Endothelial cell of umbilical vein (primary cell): Measurements from ENCODE around the gene FILIP1L. TPM values are rescaled to one million over a fixed set of nuclear protein-coding genes. Genes with fewer than 3 reads are reported as not detected.

ENCODE experiments used
- BruUV-seq: library from RNA; stranded (reverse); fragments of 400-500 nt; replicated peaks from 2 replicates; lab custom pipeline; 2021; lab: Mats Ljungman, UMichigan
- CTCF ChIA-PET: fragments of 300-600, 350-600 bp; sonication (Branson Sonifier 250); formaldehyde crosslinking; loops from one replicate; lab custom pipeline; 2021; ENCODE audit warnings: antibody characterized with exemption, inconsistent platforms; lab: Charles Lee
- POLR2A ChIA-PET: fragments of 300-600, 350-600 bp; sonication (Branson Sonifier 250); formaldehyde crosslinking; loops from one replicate; lab custom pipeline; 2021; ENCODE audit warnings: antibody characterized with exemption, inconsistent platforms; lab: Charles Lee
- DNase-seq: peaks from one replicate; pipeline ENCODE4 v3.0.0-alpha.2; 2011; ENCODE audit warnings: low read depth, low spot score
- FAIRE-seq: peaks from 2 replicates; lab custom pipeline; 2011; peaks lifted over from hg19 to GRCh38; lab: Jason Lieb, UNC
- H2AFZ ChIP-seq: 2 replicates; pipeline ENCODE4 v1.6.0; 2012; ENCODE audit warnings: low read depth, low read length, control low read depth, inconsistent platforms
- H3K27ac ChIP-seq: 2 replicates; pipeline ENCODE4 v1.5.1; 2011; ENCODE audit warnings: low read depth, mild to moderate bottlenecking, control low read depth, low read length, moderate library complexity; ENCODE audit not compliant: insufficient read depth
- H3K27me3 ChIP-seq, 2 experiments: 2 replicates each; pipeline versions ENCODE4 v1.6.0 to v1.6.1; 2011; ENCODE audit warnings: low read length in 2 of 2, mixed read lengths in 1 of 2; ENCODE audit not compliant: control insufficient read depth in 2 of 2, insufficient read depth in 2 of 2
- H3K36me3 ChIP-seq, 2 experiments: 2 replicates in 1 of 2; 3 replicates in 1 of 2; pipeline ENCODE4 v1.5.1; 2011; ENCODE audit warnings: low read length in 2 of 2, mild to moderate bottlenecking in 1 of 2, moderate library complexity in 1 of 2; ENCODE audit not compliant: control insufficient read depth in 2 of 2, insufficient read depth in 2 of 2; ENCODE audit errors: extremely low read depth in 1 of 2
- H3K4me1 ChIP-seq: 3 replicates; pipeline ENCODE4 v1.5.1; 2011; ENCODE audit warnings: mild to moderate bottlenecking, low read length; ENCODE audit not compliant: control insufficient read depth, insufficient read depth; ENCODE audit errors: extremely low read depth
- H3K4me2 ChIP-seq: 2 replicates; pipeline ENCODE4 v1.6.1; 2011; ENCODE audit warnings: low read length, control low read depth, mixed read lengths; ENCODE audit not compliant: insufficient read depth
- H3K4me3 ChIP-seq, 3 experiments: fragments of 200-600 bp in 1 of 3; sonication (generic), shearing (Covaris generic) in 1 of 3; replicated peaks in 1 of 3; 2 replicates each; pipeline ENCODE4 v1.5.1; 2011 to 2016; ENCODE audit warnings: control low read depth in 3 of 3, low read length in 3 of 3, mild to moderate bottlenecking in 2 of 3, inconsistent platforms in 1 of 3, low read depth in 1 of 3, moderate library complexity in 1 of 3; ENCODE audit not compliant: insufficient read depth in 1 of 3
- H3K79me2 ChIP-seq: 2 replicates; pipeline ENCODE4 v1.6.0; 2012; ENCODE audit warnings: low read length, inconsistent platforms; ENCODE audit not compliant: control insufficient read depth, insufficient read depth
- H3K9ac ChIP-seq: replicated peaks from 2 replicates; pipeline ENCODE3; 2011; ENCODE audit warnings: low read length, control low read depth; ENCODE audit not compliant: insufficient read depth; ENCODE audit errors: extremely low read depth
- H3K9me1 ChIP-seq: replicated peaks from 3 replicates; pipeline ENCODE4 v1.6.0; 2011; ENCODE audit warnings: mild to moderate bottlenecking, low read length; ENCODE audit not compliant: control insufficient read depth, insufficient read depth; ENCODE audit errors: extremely low read depth
- H3K9me3 ChIP-seq: replicated peaks from 2 replicates; pipeline ENCODE4 v1.5.1; 2012; ENCODE audit warnings: low read length, inconsistent platforms; ENCODE audit not compliant: control insufficient read depth, insufficient read depth
- H4K20me1 ChIP-seq: replicated peaks from 2 replicates; pipeline ENCODE3; 2011; ENCODE audit warnings: mild to moderate bottlenecking, low read length; ENCODE audit not compliant: control insufficient read depth, insufficient read depth; ENCODE audit errors: extremely low read depth
- EZH2 ChIP-seq: IDR thresholded peaks from 2 replicates; pipeline ENCODE4 v1.6.1; 2012; ENCODE audit warnings: borderline replicate concordance, low read depth, mild to moderate bottlenecking, moderate library complexity, low read length, inconsistent platforms; ENCODE audit not compliant: severe bottlenecking
- FOS ChIP-seq: IDR thresholded peaks from 2 replicates; pipeline ENCODE4 v1.6.1; 2011; ENCODE audit warnings: mild to moderate bottlenecking, low read length, moderate library complexity, borderline replicate concordance; ENCODE audit not compliant: insufficient read depth
- JUN ChIP-seq: IDR thresholded peaks from 2 replicates; pipeline ENCODE4 v1.6.1; 2011; ENCODE audit warnings: borderline replicate concordance, low read depth; ENCODE audit not compliant: insufficient read length, insufficient read depth
- MYC ChIP-seq: IDR thresholded peaks from one replicate; pipeline ENCODE4 v1.6.1; 2011; ENCODE audit warnings: mild to moderate bottlenecking, low read depth, low read length
- POLR2A ChIP-seq: IDR thresholded peaks from 2 replicates; pipeline ENCODE4 v1.6.1; 2012; ENCODE audit warnings: low read depth, mild to moderate bottlenecking, control low read depth, low read length
- POLR2AphosphoS5 ChIP-seq: IDR thresholded peaks from 2 replicates; pipeline ENCODE4 v1.6.1; 2012; ENCODE audit warnings: low read depth, mild to moderate bottlenecking, control low read depth, low read length, moderate library complexity; ENCODE audit not compliant: insufficient read depth
- dilution Hi-C: fragments of 300-500 bp; cut with MboI; formaldehyde crosslinking; loops from one replicate; pipeline ENCODE4 v1.15.0; 2019; ENCODE audit warnings: low sequenced_read_pairs; ENCODE audit not compliant: extremely low pct_ligation_motif_present
- intact Hi-C: fragments of 100-400 bp; cut with micrococcal nuclease; formaldehyde crosslinking; loops from one replicate; pipeline ENCODE4 v1.10.0; 2022
- polyA plus RNA-seq, 4 experiments: library from polyadenylated mRNA; depleted of rRNA in 3 of 4; stranded (reverse) in 3 of 4; unstranded in 1 of 4; fragments of >200 nt; gene quantifications; 2 replicates each; pipeline versions ENCODE4 v1.2.1 to v1.2.3, GENCODE V29; 2011 to 2012; ENCODE audit warnings: missing spikeins in 1 of 4
- total RNA-seq: library from RNA; stranded (reverse); gene quantifications from 2 replicates; pipeline ENCODE4 v1.2.3, GENCODE V29; 2021
- TF ChIP-seq, protein P1 (sequence below): IDR thresholded peaks from 2 replicates; pipeline ENCODE4 v1.6.1; 2011; ENCODE audit not compliant: insufficient read depth, insufficient read length
- TF ChIP-seq, protein P2 (sequence below), 2 donors: IDR thresholded peaks; 1 replicate in 1 of 2; 2 replicates in 1 of 2; pipeline ENCODE4 v1.5.1; 2011; ENCODE audit warnings: low read length in 2 of 2, mild to moderate bottlenecking in 2 of 2, moderate library complexity in 2 of 2, control low read depth in 1 of 2, inconsistent platforms in 1 of 2, low read depth in 1 of 2; ENCODE audit not compliant: insufficient read depth in 1 of 2; ENCODE audit errors: extremely low read depth in 1 of 2

FILIP1L gene
- total and polyA plus RNA-seq, 2 donors (not counting 3 experiments of a cell fraction or from before 2014, with no cell fraction given) = 26.0 to 29.9 TPM

- Histone ChIP-seq H3K4me3 (no peak overlapping the region), H3K27ac (no peak overlapping the region), H3K27me3 (no peaks in the 10 kb centered on the region), H3K79me2 (no peaks in the 10 kb centered on the region), H3K4me1 (peaks cover 18% of the 10 kb centered on the region), H3K4me2 (peak overlapping the region; percentile 4), H2AFZ (peak overlapping the region; percentile 4), H3K36me3 (no peaks in the 10 kb centered on the region), H3K9ac (no peak overlapping the region), H4K20me1 (no peaks in the 10 kb centered on the region), H3K9me1 (no peaks in the 10 kb centered on the region), H3K9me3 (no peaks in the 10 kb centered on the region)
- no TSS peak for BruUV-seq
- FAIRE-seq (peak; percentile 66), DNase-seq (no peak)
- CTCF ChIA-PET = interaction anchor here (1.0 to 8.9 kb wide), 5 partner anchors 11 to 231 kb away, joined by 3 to 197 read pairs (median 4); no protein-coding TSS in a partner anchor
- dilution Hi-C loops (no loop called here), intact Hi-C loops (no loop called here)
- POLR2A ChIA-PET = no interaction called here
- no peak for TF ChIP-seq POLR2A
- no peak for TF ChIP-seq EZH2
- no peak for TF ChIP-seq FOS
- TF ChIP-seq MYC = no peak
- TF ChIP-seq, protein P1, sequence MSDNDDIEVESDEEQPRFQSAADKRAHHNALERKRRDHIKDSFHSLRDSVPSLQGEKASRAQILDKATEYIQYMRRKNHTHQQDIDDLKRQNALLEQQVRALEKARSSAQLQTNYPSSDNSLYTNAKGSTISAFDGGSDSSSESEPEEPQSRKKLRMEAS = no peak
- TF ChIP-seq JUN = no peak
- no peak for TF ChIP-seq POLR2AphosphoS5
- TF ChIP-seq, protein P2, sequence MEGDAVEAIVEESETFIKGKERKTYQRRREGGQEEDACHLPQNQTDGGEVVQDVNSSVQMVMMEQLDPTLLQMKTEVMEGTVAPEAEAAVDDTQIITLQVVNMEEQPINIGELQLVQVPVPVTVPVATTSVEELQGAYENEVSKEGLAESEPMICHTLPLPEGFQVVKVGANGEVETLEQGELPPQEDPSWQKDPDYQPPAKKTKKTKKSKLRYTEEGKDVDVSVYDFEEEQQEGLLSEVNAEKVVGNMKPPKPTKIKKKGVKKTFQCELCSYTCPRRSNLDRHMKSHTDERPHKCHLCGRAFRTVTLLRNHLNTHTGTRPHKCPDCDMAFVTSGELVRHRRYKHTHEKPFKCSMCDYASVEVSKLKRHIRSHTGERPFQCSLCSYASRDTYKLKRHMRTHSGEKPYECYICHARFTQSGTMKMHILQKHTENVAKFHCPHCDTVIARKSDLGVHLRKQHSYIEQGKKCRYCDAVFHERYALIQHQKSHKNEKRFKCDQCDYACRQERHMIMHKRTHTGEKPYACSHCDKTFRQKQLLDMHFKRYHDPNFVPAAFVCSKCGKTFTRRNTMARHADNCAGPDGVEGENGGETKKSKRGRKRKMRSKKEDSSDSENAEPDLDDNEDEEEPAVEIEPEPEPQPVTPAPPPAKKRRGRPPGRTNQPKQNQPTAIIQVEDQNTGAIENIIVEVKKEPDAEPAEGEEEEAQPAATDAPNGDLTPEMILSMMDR (IDR thresholded peaks at IDR 0.05; ENCODE audit: extremely low read depth in 1 of 2, insufficient read depth in 1 of 2, low read depth in 1 of 2, low read length in 2 of 2) = no peak
These were observed 40.5 kb downstream of the FILIP1L start for GRCh38 chr3:100073714-100074307.
